Testis (tissue), 3 donors: ENCODE data around the gene FOXRED1. TPM values are rescaled to one million over a fixed set of nuclear protein-coding genes. Genes with fewer than 3 reads are reported as not detected.

Experiments
- DNase-seq: peaks from one replicate; pipeline ENCODE4 v3.0.0-alpha.2; 2019
- H3K27ac ChIP-seq, 2 donors: fragments of 200-600 bp; sonication (generic); one replicate each; pipeline ENCODE4 v1.5.1; 2019
- H3K27me3 ChIP-seq: fragments of 200-600 bp; sonication (generic); one replicate; pipeline ENCODE4 v1.5.1; 2019
- H3K36me3 ChIP-seq: fragments of 200-600 bp; sonication (generic); one replicate; pipeline ENCODE4 v1.5.1; 2017; ENCODE audit warnings: low read depth; ENCODE audit errors: missing control alignments
- H3K4me1 ChIP-seq: fragments of 200-600 bp; sonication (generic); one replicate; pipeline ENCODE4 v1.5.1; 2019
- H3K4me3 ChIP-seq, 2 donors: fragments of 200-600 bp; sonication (generic); one replicate each; pipeline ENCODE4 v1.5.1; 2017 to 2019
- H3K9me3 ChIP-seq: fragments of 200-600 bp; sonication (generic); one replicate; pipeline ENCODE4 v1.5.1; 2017
- CTCF ChIP-seq, 3 experiments: fragments of 450-650 bp in 2 of 3; fragments of 200-600 bp in 1 of 3; sonication (generic) in 1 of 3; IDR thresholded peaks; one replicate each; pipeline ENCODE4 v1.5.1; 2016 to 2019; ENCODE audit warnings: antibody characterized with exemption in 3 of 3, mild to moderate bottlenecking in 2 of 3, moderate library complexity in 1 of 3
- POLR2A ChIP-seq: fragments of 450-650 bp; IDR thresholded peaks from one replicate; pipeline ENCODE4 v1.6.1; 2017; ENCODE audit warnings: antibody characterized with exemption, mild to moderate bottlenecking, moderate library complexity
- whole genome bisulfite sequencing, 2 donors: methylation state at CpG; one replicate each; pipeline ENCODE4 v1.1.5; 2018; 5-methylcytosine and 5-hydroxymethylcytosine counted together
- intact Hi-C: fragments of 100-400 bp; cut with DNase I; formaldehyde crosslinking; loops from one replicate; pipeline ENCODE4 v1.15.1; 2023; ENCODE audit warnings: low total_unique reads
- polyA plus RNA-seq: library from polyadenylated mRNA; stranded (reverse); fragments of 350-450 nt; fragmentation: Illumina TruSeq; extraction: RNeasy Lipid Tissue Mini Kit (QIAGEN cat#74804); gene quantifications from one replicate; pipeline ENCODE4 v1.2.3, GENCODE V29; 2014; ENCODE audit warnings: low read depth, low replicate concordance; ENCODE audit not compliant: insufficient read depth
- total RNA-seq, 2 donors: library from RNA; depleted of rRNA; stranded (reverse); fragments of >200 nt; gene quantifications; one replicate each; pipeline ENCODE4 v1.2.3, GENCODE V29; 2016

FOXRED1 gene
- total and polyA plus RNA-seq, 3 donors from 2014 or later = 31.6 to 49.4 (median 40.3) TPM

GRCh38 chr11:126256216-126256615 is 12.7 kb upstream of the FOXRED1 start:
- Histone ChIP-seq H3K4me1 (peaks cover 17% of the 10 kb centered on the region), H3K36me3 (no peaks in the 10 kb centered on the region), H3K27me3 (no peaks in the 10 kb centered on the region), H3K9me3 (no peaks in the 10 kb centered on the region), H3K27ac (no peak overlapping the region), H3K4me3 (no peak overlapping the region)
- WGBS, 2 donors = 92% methylated on average over 4 of the region's 4 CpGs
- TF ChIP-seq CTCF (IDR thresholded peaks at IDR 0.05) (no peak), POLR2A (no peak)
- no peak for DNase-seq
- intact Hi-C loops = no loop called here

- no peak overlapping the region for H3K27ac ChIP-seq
- intact Hi-C loops = no loop called here
- WGBS, 2 donors = 85 to 88% methylated on average over 2 of the region's 2 CpGs
These were observed 11.8 kb upstream of the FOXRED1 start for GRCh38 chr11:126257144-126257543.

GRCh38 chr11:126257764-126258163 is 11.2 kb upstream of the FOXRED1 start:
- DNase-seq = no peak
- no peak for TF ChIP-seq CTCF (IDR thresholded peaks at IDR 0.05)
- no peak for TF ChIP-seq POLR2A
- Histone ChIP-seq H3K9me3 (no peaks in the 10 kb centered on the region), H3K4me3 (no peak overlapping the region), H3K36me3 (no peaks in the 10 kb centered on the region), H3K27me3 (no peaks in the 10 kb centered on the region), H3K27ac (no peak overlapping the region), H3K4me1 (peaks cover 17% of the 10 kb centered on the region)
- intact Hi-C loops = no loop called here
- 82 to 94% methylated on average over 2 of the region's 2 CpGs for WGBS, 2 donors

More at GRCh38 chr11:126257144-126257543, 11.8 kb upstream of the FOXRED1 start:
- Histone ChIP-seq H3K4me3 (no peak overlapping the region), H3K9me3 (no peaks in the 10 kb centered on the region), H3K36me3 (no peaks in the 10 kb centered on the region), H3K27me3 (no peaks in the 10 kb centered on the region), H3K4me1 (peaks cover 17% of the 10 kb centered on the region)
- DNase-seq = no peak
- TF ChIP-seq CTCF (IDR thresholded peaks at IDR 0.05) (no peak), POLR2A (no peak)

GRCh38 chr11:126262216-126262615 is 6.7 kb upstream of the FOXRED1 start:
- H3K36me3 ChIP-seq = no peaks in the 10 kb centered on the region
- peak overlapping the region in 1 of 2 donors; percentile 15 for H3K27ac ChIP-seq
- 87 to 94% methylated on average over 6 of the region's 6 CpGs for WGBS, 2 donors
- H3K9me3 ChIP-seq = no peaks in the 10 kb centered on the region
- no peak overlapping the region for H3K4me3 ChIP-seq
- H3K27me3 ChIP-seq = no peaks in the 10 kb centered on the region
- H3K4me1 ChIP-seq = peaks cover 11% of the 10 kb centered on the region
- intact Hi-C loops = no loop called here
- no peak for DNase-seq
- TF ChIP-seq POLR2A (no peak), CTCF (IDR thresholded peaks at IDR 0.05) (no peak)

GRCh38 chr11:126263489-126263888 is 5.5 kb upstream of the FOXRED1 start:
- Histone ChIP-seq H3K27me3 (no peaks in the 10 kb centered on the region), H3K36me3 (no peaks in the 10 kb centered on the region)

More at GRCh38 chr11:126263489-126263888, 5.5 kb upstream of the FOXRED1 start:
- Histone ChIP-seq H3K4me3 (no peak overlapping the region), H3K4me1 (peaks cover 18% of the 10 kb centered on the region), H3K9me3 (no peaks in the 10 kb centered on the region), H3K27ac (no peak overlapping the region)
- DNase-seq = no peak
- TF ChIP-seq POLR2A = no peak
- no peak for TF ChIP-seq CTCF (IDR thresholded peaks at IDR 0.05)
- WGBS, 2 donors = 91 to 93% methylated on average over 6 of the region's 6 CpGs
- intact Hi-C loops = no loop called here
